ENCODE results near the gene TRIP12.

DNA sequence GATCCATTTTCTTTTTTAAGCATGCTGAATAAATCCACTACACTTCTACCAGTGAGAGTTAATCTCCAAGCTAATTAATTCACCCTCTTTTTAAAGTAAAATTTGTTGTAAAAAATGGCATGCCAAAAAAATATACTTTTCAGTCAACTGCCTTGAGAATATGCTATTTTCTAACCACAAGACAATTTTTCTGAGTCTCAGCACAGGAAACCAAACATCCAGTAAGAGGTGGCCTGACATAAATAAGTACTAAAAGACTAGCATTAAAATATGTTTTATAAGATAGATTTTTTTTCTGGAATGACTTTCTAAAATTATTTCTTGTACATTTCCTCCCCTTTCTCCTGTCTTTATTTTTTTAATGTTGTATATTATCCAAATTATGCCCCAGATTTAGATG, 3.4 kb upstream of the TRIP12 start:
- TF ChIP-seq, protein P1, sequence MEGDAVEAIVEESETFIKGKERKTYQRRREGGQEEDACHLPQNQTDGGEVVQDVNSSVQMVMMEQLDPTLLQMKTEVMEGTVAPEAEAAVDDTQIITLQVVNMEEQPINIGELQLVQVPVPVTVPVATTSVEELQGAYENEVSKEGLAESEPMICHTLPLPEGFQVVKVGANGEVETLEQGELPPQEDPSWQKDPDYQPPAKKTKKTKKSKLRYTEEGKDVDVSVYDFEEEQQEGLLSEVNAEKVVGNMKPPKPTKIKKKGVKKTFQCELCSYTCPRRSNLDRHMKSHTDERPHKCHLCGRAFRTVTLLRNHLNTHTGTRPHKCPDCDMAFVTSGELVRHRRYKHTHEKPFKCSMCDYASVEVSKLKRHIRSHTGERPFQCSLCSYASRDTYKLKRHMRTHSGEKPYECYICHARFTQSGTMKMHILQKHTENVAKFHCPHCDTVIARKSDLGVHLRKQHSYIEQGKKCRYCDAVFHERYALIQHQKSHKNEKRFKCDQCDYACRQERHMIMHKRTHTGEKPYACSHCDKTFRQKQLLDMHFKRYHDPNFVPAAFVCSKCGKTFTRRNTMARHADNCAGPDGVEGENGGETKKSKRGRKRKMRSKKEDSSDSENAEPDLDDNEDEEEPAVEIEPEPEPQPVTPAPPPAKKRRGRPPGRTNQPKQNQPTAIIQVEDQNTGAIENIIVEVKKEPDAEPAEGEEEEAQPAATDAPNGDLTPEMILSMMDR (IDR thresholded peaks at IDR 0.05), result no peak
- no peak for TF ChIP-seq SIN3A (IDR thresholded peaks at IDR 0.05; ENCODE audit: borderline replicate concordance, insufficient read depth, low read depth, low read length)
